ENCODE measurements around the gene SLC25A47.
"Not testable (repeated sequence)": the region's sequence is repeated elsewhere in the genome, so short reads cannot be mapped to it uniquely, and the experiment has no call there.

SLC25A47 gene

DNA sequence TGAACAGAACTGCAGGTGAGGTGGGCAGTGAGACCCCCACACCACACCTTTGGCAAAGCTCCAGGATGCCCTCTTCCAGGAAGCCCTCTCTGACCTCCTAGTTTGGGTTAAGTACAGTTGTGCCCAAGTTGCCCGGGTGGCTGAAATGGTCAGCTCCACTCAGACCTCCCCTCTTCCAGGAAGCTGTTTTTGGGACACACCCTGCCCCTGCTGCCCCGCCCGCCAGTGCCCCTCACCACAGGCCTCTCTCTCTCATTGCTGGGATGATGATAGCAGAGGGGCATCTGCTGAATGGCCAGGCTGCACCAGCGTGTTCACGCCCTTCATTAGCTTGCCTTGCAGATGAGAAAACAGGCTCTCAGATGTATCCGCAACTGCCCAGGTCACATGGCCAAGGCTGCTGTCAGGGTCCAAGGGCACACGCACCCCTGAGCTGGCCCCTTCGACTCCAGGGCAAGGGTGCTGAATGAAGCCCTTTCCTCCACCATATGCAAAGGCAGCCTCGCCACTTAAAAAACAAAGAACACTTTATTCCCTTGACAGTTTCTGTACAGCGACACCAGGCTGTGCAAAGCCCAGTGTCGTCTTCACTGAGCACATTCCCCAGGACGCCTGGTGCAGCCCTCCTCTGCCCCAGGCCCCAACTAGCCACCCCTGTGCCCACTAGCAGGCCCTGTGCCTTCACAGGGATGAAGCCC lies 32.4 kb upstream of the SLC25A47 start:
- no peak for DNase-seq

DNA sequence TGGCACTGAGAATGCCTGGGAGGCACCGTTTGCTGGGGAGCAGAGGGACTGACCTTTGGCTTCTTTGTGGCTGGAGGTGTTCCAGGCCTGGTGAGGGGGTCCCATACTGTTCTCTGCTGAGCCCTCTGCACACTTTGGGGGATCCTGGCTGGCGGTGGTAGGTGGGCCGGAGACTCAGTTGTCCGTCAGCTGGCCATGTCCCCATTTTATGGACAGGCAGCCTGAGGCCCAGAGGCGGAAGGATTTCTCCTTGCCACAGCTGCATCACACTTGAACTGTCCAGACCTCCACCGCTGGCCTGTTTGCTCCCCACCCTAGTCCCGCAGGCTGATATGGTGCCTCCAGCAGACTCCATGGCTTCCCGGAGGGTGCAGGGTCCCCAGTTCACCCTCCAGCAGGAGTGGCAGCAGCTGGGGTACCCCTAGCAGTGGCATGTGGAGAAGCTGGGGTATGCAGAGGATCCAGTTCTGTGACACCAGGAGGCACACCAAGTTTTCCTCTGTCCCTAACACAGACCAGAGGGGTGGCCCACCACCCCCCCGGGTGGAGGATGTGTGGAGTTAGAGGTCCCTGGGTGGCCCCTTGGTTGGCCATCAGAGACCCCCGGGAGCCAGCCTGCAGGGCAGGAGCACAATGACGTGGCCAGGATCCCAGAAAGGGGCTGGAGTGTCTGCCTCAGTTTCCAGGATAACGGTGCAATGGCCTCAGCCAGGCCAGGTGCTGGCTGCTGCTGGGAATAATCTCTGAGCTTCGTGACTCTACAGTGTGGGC lies 31.6 kb upstream of the SLC25A47 start:
- no peak for DNase-seq

DNA sequence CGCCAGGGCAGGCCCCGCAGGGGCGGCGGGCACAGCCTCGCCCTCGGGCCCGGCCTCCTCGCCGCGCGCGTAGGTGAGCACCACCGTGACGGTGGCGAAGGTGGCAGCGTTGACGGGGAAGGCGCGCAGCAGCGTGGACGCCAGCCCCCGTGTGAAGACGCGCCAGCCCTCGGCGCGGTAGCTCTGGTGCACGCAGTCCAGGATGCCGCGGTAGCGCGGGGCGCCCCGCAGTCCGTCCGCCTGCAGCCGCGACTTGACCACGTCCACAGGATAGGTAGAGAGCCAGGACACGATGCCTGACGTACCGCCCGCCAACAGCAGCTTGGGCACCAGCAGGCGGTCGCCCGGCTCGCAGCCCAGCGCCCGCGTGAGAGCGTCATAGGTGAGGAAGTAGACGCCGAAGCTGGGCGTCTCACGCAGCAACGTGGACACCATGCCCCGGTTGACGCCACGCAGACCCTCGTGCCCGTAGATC lies 30.8 kb upstream of the SLC25A47 start:
- no peak for DNase-seq

DNA sequence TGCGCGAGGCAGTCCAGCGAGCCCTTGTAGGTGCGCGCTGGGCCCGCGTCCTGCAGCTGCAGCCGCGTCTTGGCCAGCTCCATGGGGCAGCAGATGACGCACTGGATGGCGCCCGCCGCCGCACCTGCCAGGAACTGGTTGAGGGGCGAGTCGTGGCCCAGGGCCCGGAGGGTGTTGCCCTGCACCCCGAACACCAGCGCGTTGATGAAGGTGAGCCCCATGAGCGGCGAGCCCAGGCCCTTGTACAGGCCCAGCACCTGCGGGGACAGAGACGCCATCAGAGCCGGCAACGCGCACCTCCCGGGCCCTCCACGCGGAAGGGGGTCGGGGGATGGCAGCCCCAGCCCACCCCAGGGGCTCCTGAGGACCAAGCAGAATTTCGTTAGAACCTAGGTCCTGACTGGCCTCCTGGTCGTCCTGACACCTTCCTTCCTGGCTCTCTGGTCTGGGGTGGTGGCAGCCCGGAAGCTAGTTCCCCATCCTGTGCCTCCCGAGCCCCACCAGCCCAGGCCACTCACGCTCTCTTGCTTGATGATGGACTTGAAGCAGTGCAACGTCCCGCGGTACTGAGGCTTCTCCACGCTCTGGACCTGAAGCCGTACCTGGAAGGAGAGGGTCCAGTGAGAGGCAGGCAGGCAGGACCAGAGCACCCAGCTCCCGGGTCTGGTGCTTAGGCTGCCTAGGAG lies 30.2 kb upstream of the SLC25A47 start:
- DNase-seq, result no peak

- DNase-seq, result no peak
Observed at GRCh38 chr14:100293497-100294212, 29.5 kb upstream of the SLC25A47 start.

GRCh38 chr14:100294213-100294962 lies 28.8 kb upstream of the SLC25A47 start:
- no peak for DNase-seq

- no peak for DNase-seq
Observed at GRCh38 chr14:100294963-100295330, 28.2 kb upstream of the SLC25A47 start.

DNA sequence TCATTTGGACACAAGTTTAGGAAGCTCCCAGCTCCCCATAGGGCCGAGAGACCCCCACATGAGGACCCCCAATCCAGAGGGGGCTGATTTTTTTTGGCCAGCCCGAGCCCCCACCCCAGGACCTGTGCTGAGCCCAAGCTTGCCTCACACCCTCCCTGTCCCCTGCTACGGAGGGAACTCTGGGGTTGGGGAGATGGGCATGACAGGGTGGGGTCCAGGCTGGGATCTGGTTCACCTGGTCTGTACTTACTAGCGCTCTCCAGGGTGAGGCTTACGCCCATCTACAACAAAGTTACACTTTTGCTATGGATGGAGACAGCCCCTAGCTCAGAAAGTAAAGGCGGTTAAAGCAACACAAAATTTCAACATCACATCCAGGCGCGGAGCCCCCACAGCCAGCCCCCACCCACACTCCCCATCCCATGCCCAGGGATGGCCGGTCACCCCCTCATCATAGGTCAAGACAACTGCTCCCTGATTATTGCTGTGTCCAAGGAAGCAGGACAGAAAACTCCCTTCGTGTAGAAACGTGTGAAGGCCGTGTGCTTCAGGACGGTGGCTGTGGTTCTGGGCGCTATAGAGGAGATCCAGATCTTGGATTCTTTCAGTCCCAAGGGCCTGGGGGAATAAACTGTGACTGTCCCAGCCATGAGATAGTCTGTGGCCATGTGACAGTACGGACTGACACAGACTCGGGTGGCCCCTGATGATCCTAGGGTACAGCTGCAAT lies 27.6 kb upstream of the SLC25A47 start:
- no peak for DNase-seq

GRCh38 chr14:100296106-100296651 lies 27.0 kb upstream of the SLC25A47 start:
- DNase-seq, result no peak

DNA sequence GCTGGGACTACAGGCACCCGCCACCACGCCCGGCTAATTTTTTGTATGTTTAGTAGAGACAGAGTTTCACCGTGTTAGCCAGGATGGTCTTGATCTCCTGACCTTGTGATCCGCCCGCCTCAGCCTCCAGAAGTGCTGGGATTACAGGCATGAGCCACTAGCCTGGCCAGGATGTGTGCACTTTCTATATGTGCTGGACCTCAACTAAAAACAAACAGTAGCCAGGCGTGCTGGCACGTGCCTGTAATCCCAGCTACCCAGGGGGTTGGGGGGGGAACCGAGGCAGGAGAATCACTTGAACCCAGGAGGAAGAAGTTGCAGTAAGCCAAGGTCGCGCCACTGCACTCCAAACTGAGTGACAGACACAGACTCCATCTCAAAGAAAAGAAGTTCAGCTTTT lies 26.4 kb upstream of the SLC25A47 start:
- DNase-seq, result not testable (repeated sequence)

GRCh38 chr14:100297320-100298300 lies 25.5 kb upstream of the SLC25A47 start:
- no peak for DNase-seq

- no peak for DNase-seq
Observed at GRCh38 chr14:100298551-100299237, 24.4 kb upstream of the SLC25A47 start.

DNA sequence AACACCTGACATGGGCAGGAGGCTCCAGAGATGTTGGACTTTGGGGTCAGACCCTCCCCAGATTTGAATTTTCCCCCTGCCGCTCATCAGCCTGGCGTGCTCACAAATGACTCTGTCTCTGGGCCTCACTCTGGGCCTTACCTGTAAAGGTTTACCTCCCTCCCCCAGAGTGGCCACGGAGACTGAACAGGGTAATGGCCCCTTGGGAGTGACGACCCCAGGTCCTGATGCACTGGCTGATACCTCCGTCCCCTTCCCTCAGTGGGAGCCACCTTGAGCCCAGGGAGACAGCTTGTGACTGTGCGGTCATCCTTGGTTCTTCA lies 23.9 kb upstream of the SLC25A47 start:
- DNase-seq, result no peak

- DNase-seq, result no peak
Observed at GRCh38 chr14:100302616-100303015, 20.5 kb upstream of the SLC25A47 start.

DNA sequence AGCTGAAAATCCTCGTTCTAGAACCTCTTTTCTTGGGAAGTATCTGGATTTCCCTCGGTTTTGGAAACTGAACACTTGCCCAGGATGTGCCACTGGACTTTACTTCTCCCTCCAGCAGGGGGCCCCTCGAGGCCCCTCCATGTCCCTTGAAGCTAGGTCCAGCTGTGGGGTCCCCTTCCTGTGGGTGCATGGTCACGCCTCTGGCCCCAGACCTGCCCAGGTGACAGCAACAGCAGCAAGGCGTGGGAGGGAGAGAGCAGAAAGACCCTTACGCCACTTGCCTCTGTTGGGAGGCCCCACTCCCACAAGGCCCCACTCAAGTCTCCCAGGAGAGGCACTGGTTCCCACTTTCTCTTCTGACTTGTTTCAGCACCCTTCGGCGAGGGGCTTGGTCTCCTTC lies 20.0 kb upstream of the SLC25A47 start:
- DNase-seq, result no peak

GRCh38 chr14:100303925-100304324 lies 19.2 kb upstream of the SLC25A47 start:
- DNase-seq, result no peak

DNA sequence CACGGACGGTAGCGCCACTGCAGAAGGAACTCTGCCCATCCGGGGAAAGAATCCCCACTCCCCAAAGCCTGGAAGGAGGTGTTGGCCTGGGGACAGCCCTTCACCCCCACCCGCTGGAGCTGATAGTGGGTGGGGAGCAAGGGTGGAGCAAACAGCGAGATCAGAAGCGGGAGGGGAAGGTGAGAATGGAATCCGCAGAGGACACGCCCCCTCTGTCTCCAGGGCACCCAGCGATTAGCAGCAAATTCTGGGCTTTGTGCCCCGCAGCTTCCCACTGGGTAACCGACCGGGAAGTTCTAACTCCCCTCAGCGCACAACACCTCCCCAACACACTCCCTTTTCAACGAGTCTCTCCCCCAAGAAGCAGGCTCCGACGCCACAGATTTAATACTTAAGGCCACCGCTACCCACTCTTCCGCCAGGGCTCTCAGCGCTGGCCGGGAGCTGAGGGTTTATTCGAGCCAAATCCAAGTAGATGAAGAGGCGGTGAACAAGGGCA lies 18.3 kb upstream of the SLC25A47 start:
- no peak for DNase-seq

DNA sequence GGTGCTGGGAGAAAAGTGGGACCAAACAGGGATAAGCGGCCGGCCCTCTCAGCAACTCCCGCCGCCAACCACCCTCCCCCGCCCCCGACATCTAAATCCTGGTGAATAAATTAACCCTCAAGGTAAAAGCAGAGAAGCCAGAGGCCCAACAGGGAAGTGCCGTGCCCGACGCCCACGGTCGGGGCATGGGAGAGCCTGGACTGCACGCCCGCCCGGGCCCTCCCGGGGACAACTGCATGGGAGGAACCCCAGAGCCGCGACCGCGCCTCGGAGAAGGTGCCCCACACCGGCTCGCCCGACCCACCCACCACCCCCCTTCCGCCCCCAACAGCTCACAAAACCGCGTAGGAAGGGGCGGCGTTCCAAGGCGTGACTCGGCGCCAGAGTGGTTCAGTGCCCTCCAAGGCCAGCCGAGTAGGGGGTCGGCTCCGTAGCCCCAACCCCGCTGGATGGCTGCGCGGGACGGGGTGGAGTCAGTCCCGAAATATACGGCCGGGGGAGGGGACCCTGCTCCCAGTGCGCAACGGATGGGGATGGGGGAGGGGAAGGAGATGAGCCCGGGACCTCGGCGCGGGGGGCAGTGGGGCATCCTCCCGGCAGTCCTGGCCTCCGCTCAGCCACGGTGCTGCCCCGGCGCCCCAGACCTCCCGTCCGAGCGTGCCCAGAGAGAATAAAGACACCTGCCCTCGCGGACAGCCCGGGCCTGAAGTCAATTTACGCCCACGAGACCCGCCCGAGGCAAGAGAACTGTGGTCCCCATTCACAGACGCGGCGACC lies 17.6 kb upstream of the SLC25A47 start:
- DNase-seq, result peak; percentile 69

Measured in NCI-H2029 (cell line).